ENCODE data around the gene CTNNBL1. TPM values are rescaled to one million over a fixed set of nuclear protein-coding genes. Genes with fewer than 3 reads are reported as not detected.
A peak's percentile ranks its signal among the peaks of the same experiment; 100 is the strongest.
"Not testable (repeated sequence)": the region's sequence is repeated elsewhere in the genome, so short reads cannot be mapped to it uniquely, and the experiment has no call there.

CTNNBL1 gene
- polyA plus RNA-seq, 6 donors from 2014 or later, result 102 to 200 (median 125) TPM

GRCh38 chr20:37703035-37703845 lies 9.4 kb downstream of the CTNNBL1 start:
- Mint-ChIP-seq H3K27me3 (no peaks in the 10 kb centered on the region), H3K27ac (no peak overlapping the region), H3K9me3 (no peaks in the 10 kb centered on the region), H3K4me1 (peaks cover 19 to 48% (median 36%) of the 10 kb centered on the region in 3 donors), H3K4me3 (no peak overlapping the region), H3K36me3 (peaks cover 0 to 9% of the 10 kb centered on the region in 2 donors)
- no peak for DNase-seq
- no peak for ATAC-seq (ENCODE audit: low read depth in 2 of 2)

DNA sequence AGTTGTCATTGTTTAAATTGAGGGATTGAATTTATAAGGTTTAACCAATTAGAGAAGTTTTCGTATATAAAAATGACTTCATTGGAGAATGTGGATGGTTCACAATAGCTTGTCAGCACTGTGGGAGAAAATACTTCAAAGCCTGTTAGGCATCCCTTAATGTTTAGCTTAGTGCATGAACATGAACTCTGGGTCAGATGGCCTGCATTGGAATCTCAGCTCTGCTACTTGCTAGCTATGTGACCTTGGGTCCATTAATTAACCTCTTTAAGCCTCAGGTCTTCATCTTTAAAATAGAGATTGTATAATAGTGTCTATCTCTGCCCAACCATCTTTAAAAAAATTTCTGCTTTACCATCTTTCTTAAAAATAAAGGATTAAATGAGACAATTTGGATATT lies 11.1 kb downstream of the CTNNBL1 start:
- Mint-ChIP-seq H3K27me3 (no peaks in the 10 kb centered on the region), H3K27ac (no peak overlapping the region), H3K4me1 (peaks cover 17 to 49% (median 32%) of the 10 kb centered on the region in 3 donors), H3K4me3 (no peak overlapping the region), H3K9me3 (no peaks in the 10 kb centered on the region), H3K36me3 (peaks cover 0 to 9% of the 10 kb centered on the region in 2 donors)
- ATAC-seq (ENCODE audit: low read depth in 2 of 2) (no peak), DNase-seq (no peak)

DNA sequence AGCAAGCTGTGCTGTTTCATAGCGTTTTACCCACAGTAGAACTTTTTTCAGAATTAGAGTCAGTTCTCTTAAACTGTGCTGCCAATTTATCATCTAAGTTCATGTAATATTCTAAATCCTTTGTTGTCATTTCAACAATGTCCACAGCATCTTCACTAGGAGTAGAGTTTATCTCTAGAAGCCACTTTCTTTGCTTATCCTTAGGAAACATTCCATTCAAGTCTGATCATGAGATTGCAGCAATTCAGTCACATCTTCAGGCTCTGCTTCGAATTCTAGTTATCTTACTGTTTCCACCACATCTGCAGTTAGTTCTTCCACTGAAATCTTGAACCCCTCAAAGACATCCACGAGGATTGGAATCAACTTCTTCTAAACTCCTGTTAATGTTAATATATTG lies 12.5 kb downstream of the CTNNBL1 start:
- no peaks in the 10 kb centered on the region for H3K27me3 Mint-ChIP-seq
- DNase-seq (no peak), ATAC-seq (ENCODE audit: low read depth in 2 of 2) (no peak)
- H3K9me3 Mint-ChIP-seq, result no peaks in the 10 kb centered on the region
- peaks cover 5 to 9% of the 10 kb centered on the region in 2 donors for H3K36me3 Mint-ChIP-seq
- H3K4me3 Mint-ChIP-seq, result no peak overlapping the region
- H3K27ac Mint-ChIP-seq, result no peak overlapping the region
- peaks cover 22 to 58% (median 42%) of the 10 kb centered on the region in 3 donors for H3K4me1 Mint-ChIP-seq

DNA sequence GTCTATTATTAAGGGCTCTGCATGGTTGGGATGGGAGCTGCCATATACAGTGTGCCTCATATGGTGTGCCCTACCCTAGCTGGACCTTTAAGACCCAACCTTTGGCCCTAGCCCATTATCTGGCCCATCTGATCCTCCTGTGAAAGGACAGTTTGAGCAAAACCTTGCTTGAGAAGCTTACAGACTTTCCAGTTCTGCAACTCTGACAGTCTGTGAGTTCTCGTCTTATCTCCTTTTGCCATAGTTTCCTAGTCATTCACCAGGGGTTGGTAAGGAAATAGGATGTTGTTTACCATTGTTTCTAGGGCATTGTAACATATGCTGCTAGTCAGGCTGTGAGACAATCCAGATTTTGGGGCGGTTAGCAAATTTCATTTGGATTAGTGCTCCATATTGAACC lies 17.2 kb downstream of the CTNNBL1 start:
- H3K9me3 Mint-ChIP-seq, result no peaks in the 10 kb centered on the region
- no peak for ATAC-seq (ENCODE audit: low read depth in 2 of 2)
- H3K27ac Mint-ChIP-seq, result peak overlapping the region in 1 of 6 donors; percentile 2

GRCh38 chr20:37711994-37712964 lies 18.4 kb downstream of the CTNNBL1 start:
- peak overlapping the region in 1 of 8 donors; percentile 33 for H3K4me3 Mint-ChIP-seq
- ATAC-seq (ENCODE audit: low read depth in 2 of 2) (no peak), DNase-seq (no peak)
- peaks cover 8 to 28% of the 10 kb centered on the region in 2 donors for H3K36me3 Mint-ChIP-seq
- H3K27me3 Mint-ChIP-seq, result no peaks in the 10 kb centered on the region
- peaks cover 38 to 65% (median 55%) of the 10 kb centered on the region in 3 donors for H3K4me1 Mint-ChIP-seq
- no peaks in the 10 kb centered on the region for H3K9me3 Mint-ChIP-seq
- peak overlapping the region in 2 of 6 donors; percentile 5 to 70 for H3K27ac Mint-ChIP-seq

More for the DNA sequence above, 17.2 kb downstream of the CTNNBL1 start:
- Mint-ChIP-seq H3K4me1 (peaks cover 39 to 66% (median 55%) of the 10 kb centered on the region in 3 donors), H3K36me3 (peaks cover 9 to 28% of the 10 kb centered on the region in 2 donors), H3K4me3 (no peak overlapping the region), H3K27me3 (no peaks in the 10 kb centered on the region)
- DNase-seq, result no peak

DNA sequence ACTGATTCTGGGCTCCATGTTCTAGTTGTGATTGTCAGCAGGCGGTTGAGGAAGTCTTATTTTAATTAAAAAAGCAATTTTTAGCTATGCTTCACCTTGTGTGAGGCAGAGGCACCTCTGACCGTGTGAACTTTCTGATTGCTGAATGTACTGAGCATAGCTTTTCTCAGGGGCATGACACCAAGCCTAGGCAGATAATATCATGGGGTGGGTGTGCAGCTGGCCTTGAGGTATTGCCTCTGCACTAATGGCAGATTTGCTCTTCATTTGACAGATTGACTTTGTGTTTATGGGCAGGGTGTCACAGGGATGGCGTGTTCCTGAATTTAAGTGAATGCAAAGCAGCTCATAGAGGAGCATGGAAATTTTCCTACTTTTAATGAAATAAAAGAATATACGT lies 19.6 kb downstream of the CTNNBL1 start:
- no peak overlapping the region for H3K4me3 Mint-ChIP-seq
- no peak overlapping the region for H3K27ac Mint-ChIP-seq
- peaks cover 31 to 58% (median 44%) of the 10 kb centered on the region in 3 donors for H3K4me1 Mint-ChIP-seq
- ATAC-seq (ENCODE audit: low read depth in 2 of 2) (no peak), DNase-seq (no peak)
- no peaks in the 10 kb centered on the region for H3K27me3 Mint-ChIP-seq
- H3K36me3 Mint-ChIP-seq, result peaks cover 0 to 28% of the 10 kb centered on the region in 2 donors
- H3K9me3 Mint-ChIP-seq, result no peaks in the 10 kb centered on the region

- no peak for ATAC-seq (ENCODE audit: low read depth in 2 of 2)
- H3K27ac Mint-ChIP-seq, result peak overlapping the region in 2 of 6 donors; percentile 2 to 62
- H3K27me3 Mint-ChIP-seq, result no peaks in the 10 kb centered on the region
- H3K9me3 Mint-ChIP-seq, result peaks cover 0 to under 1% (median 0%) of the 10 kb centered on the region in 7 donors
- peaks cover 0 to 32% of the 10 kb centered on the region in 2 donors for H3K36me3 Mint-ChIP-seq
- no peak overlapping the region for H3K4me3 Mint-ChIP-seq
- H3K4me1 Mint-ChIP-seq, result peaks cover 28 to 51% (median 37%) of the 10 kb centered on the region in 3 donors
- no peak for DNase-seq
Measured at GRCh38 chr20:37714978-37715672, 21.3 kb downstream of the CTNNBL1 start.

DNA sequence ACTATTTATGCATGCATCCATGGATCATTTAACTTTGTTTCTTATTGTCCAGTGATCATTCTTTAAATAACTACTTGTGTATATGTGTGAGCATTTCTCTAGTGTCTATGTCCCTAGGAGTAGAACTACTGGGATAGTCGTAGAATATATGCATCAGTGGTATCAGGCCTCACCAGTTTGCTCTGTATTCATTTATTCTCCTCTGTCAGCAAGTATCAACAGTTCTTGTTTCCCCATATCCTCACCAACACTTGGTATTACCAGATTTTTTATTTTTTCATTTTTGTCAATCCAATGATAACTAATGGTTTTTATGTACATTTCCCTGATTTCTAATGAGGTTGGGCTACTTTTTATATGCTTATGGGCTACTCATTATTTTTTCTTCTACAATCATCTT lies 27.9 kb downstream of the CTNNBL1 start:
- peaks cover 10 to 17% (median 15%) of the 10 kb centered on the region in 3 donors for H3K4me1 Mint-ChIP-seq
- H3K27me3 Mint-ChIP-seq, result no peaks in the 10 kb centered on the region
- peak overlapping the region in 1 of 8 donors; percentile 2 for H3K4me3 Mint-ChIP-seq
- DNase-seq, result no peak
- peaks cover 6 to 17% (median 9%) of the 10 kb centered on the region in 7 donors for H3K9me3 Mint-ChIP-seq
- peaks cover 17% of the 10 kb centered on the region in 2 donors for H3K36me3 Mint-ChIP-seq
- no peak for ATAC-seq (ENCODE audit: low read depth in 2 of 2)
- peak overlapping the region in 1 of 6 donors; percentile 12 for H3K27ac Mint-ChIP-seq

GRCh38 chr20:37722312-37722711 lies 28.5 kb downstream of the CTNNBL1 start:
- not testable (repeated sequence) for ATAC-seq (ENCODE audit: low read depth in 2 of 2); H3K27ac Mint-ChIP-seq; H3K27me3 Mint-ChIP-seq; DNase-seq
- peak overlapping the region in 1 of 8 donors; percentile 2 for H3K4me3 Mint-ChIP-seq
- H3K36me3 Mint-ChIP-seq, result peaks cover 17% of the 10 kb centered on the region in 2 donors
- H3K4me1 Mint-ChIP-seq, result peaks cover 10 to 17% (median 13%) of the 10 kb centered on the region in 3 donors
- H3K9me3 Mint-ChIP-seq, result peaks cover 6 to 17% (median 9%) of the 10 kb centered on the region in 7 donors

- no peak overlapping the region for H3K4me3 Mint-ChIP-seq
- H3K27ac Mint-ChIP-seq, result no peak overlapping the region
- peaks cover 6 to 17% (median 9%) of the 10 kb centered on the region in 7 donors for H3K9me3 Mint-ChIP-seq
- H3K27me3 Mint-ChIP-seq, result no peaks in the 10 kb centered on the region
- DNase-seq (no peak), ATAC-seq (ENCODE audit: low read depth in 2 of 2) (no peak)
- H3K36me3 Mint-ChIP-seq, result peaks cover 17% of the 10 kb centered on the region in 2 donors
- H3K4me1 Mint-ChIP-seq, result peaks cover 15 to 21% (median 21%) of the 10 kb centered on the region in 3 donors
Measured at GRCh38 chr20:37723668-37724067, 29.8 kb downstream of the CTNNBL1 start.

GRCh38 chr20:37725165-37725564 lies 31.3 kb downstream of the CTNNBL1 start:
- peaks cover 13 to 17% of the 10 kb centered on the region in 2 donors for H3K36me3 Mint-ChIP-seq
- DNase-seq (no peak), ATAC-seq (ENCODE audit: low read depth in 2 of 2) (no peak)
- no peak overlapping the region for H3K4me3 Mint-ChIP-seq
- no peak overlapping the region for H3K27ac Mint-ChIP-seq
- H3K9me3 Mint-ChIP-seq, result peaks cover 6 to 16% (median 9%) of the 10 kb centered on the region in 7 donors
- peaks cover 11 to 22% (median 14%) of the 10 kb centered on the region in 3 donors for H3K4me1 Mint-ChIP-seq
- H3K27me3 Mint-ChIP-seq, result no peaks in the 10 kb centered on the region

DNA sequence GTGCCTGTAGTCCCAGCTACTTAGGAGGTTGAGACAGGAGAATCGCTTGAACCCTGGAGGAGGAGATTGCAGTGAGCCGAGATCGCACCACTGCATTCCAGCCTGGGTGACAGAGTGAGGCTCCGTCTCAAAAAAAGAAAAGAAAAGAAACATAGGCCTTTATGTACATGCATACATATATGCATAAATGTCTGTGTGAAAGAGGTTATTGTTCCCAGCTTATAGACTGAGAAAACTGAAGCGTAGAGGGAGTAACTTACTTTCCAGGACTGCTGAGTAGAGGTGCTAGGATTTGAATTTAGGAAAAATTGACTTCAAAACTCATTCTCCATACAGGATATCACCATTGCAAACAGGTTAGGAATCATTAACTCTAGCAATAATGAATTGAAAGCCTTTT lies 32.0 kb downstream of the CTNNBL1 start:
- H3K9me3 Mint-ChIP-seq, result peaks cover 6 to 13% (median 8%) of the 10 kb centered on the region in 7 donors
- peaks cover 13% of the 10 kb centered on the region in 2 donors for H3K36me3 Mint-ChIP-seq
- no peak for ATAC-seq (ENCODE audit: low read depth in 2 of 2)
- peak overlapping the region in 1 of 6 donors; percentile 24 for H3K27ac Mint-ChIP-seq
- no peak overlapping the region for H3K4me3 Mint-ChIP-seq
- no peak for DNase-seq
- H3K4me1 Mint-ChIP-seq, result peaks cover 11 to 22% (median 14%) of the 10 kb centered on the region in 3 donors
- H3K27me3 Mint-ChIP-seq, result no peaks in the 10 kb centered on the region

Measured in naive B cell (primary cell).